ENCODE results near the gene MED23.

MED23 gene

GRCh38 chr6:131631625-131632289 is 3.7 kb upstream of the MED23 start:
- no peak for DNase-seq (ENCODE audit: low read depth)

GRCh38 chr6:131629651-131630050 is 1.6 kb upstream of the MED23 start:
- no peak for TF ChIP-seq CTCF (conservative IDR thresholded peaks at IDR 0.05; ENCODE audit: low read depth, low read length)
- DNase-seq (ENCODE audit: low read depth) = no peak
- H3K4me3 ChIP-seq (ENCODE audit: low read length) = no peak overlapping the region

More at GRCh38 chr6:131631625-131632289, 3.7 kb upstream of the MED23 start:
- no peak for TF ChIP-seq CTCF (conservative IDR thresholded peaks at IDR 0.05; ENCODE audit: low read depth, low read length)
- no peak overlapping the region for H3K4me3 ChIP-seq (ENCODE audit: low read length)

GRCh38 chr6:131628726-131629125 is 684 bp upstream of the MED23 start:
- no peak for DNase-seq (ENCODE audit: low read depth)
- TF ChIP-seq CTCF (conservative IDR thresholded peaks at IDR 0.05; ENCODE audit: low read depth, low read length) = no peak
- H3K4me3 ChIP-seq (ENCODE audit: low read length) = no peak overlapping the region

- no peak overlapping the region for H3K4me3 ChIP-seq (ENCODE audit: low read length)
- DNase-seq (ENCODE audit: low read depth) = no peak
- no peak for TF ChIP-seq CTCF (conservative IDR thresholded peaks at IDR 0.05; ENCODE audit: low read depth, low read length)
These were observed 12.8 kb downstream of the MED23 start for GRCh38 chr6:131615275-131615674.

GRCh38 chr6:131613296-131613925 is 14.6 kb downstream of the MED23 start:
- no peak for DNase-seq (ENCODE audit: low read depth)
- no peak for TF ChIP-seq CTCF (conservative IDR thresholded peaks at IDR 0.05; ENCODE audit: low read depth, low read length)
- H3K4me3 ChIP-seq (ENCODE audit: low read length) = no peak overlapping the region

- no peak overlapping the region for H3K4me3 ChIP-seq (ENCODE audit: low read length)
- no peak for TF ChIP-seq CTCF (conservative IDR thresholded peaks at IDR 0.05; ENCODE audit: low read depth, low read length)
- DNase-seq (ENCODE audit: low read depth) = peak; percentile 9
These were observed 25.2 kb downstream of the MED23 start for GRCh38 chr6:131602781-131603312.

GRCh38 chr6:131600716-131601115 is 27.3 kb downstream of the MED23 start:
- TF ChIP-seq CTCF (conservative IDR thresholded peaks at IDR 0.05; ENCODE audit: low read depth, low read length) = no peak
- DNase-seq (ENCODE audit: low read depth) = no peak
- no peak overlapping the region for H3K4me3 ChIP-seq (ENCODE audit: low read length)
